NB4 (cell line): ENCODE data around the gene CALML3.

Experiments used
- CTCF ChIP-seq: IDR thresholded peaks from one replicate; pipeline ENCODE4 v1.5.1; 2012; ENCODE audit warnings: low read depth, low read length
- MAX ChIP-seq: IDR thresholded peaks from 2 replicates; pipeline ENCODE4 v1.6.1; 2011; ENCODE audit warnings: low read depth, low read length
- MYC ChIP-seq: IDR thresholded peaks from 2 replicates; pipeline ENCODE4 v1.6.1; 2011; ENCODE audit warnings: low read depth, low read length
- POLR2A ChIP-seq: IDR thresholded peaks from 2 replicates; pipeline ENCODE4 v1.6.1; 2011; ENCODE audit warnings: mild to moderate bottlenecking; ENCODE audit not compliant: insufficient read length; ENCODE audit errors: extremely low read depth

DNA sequence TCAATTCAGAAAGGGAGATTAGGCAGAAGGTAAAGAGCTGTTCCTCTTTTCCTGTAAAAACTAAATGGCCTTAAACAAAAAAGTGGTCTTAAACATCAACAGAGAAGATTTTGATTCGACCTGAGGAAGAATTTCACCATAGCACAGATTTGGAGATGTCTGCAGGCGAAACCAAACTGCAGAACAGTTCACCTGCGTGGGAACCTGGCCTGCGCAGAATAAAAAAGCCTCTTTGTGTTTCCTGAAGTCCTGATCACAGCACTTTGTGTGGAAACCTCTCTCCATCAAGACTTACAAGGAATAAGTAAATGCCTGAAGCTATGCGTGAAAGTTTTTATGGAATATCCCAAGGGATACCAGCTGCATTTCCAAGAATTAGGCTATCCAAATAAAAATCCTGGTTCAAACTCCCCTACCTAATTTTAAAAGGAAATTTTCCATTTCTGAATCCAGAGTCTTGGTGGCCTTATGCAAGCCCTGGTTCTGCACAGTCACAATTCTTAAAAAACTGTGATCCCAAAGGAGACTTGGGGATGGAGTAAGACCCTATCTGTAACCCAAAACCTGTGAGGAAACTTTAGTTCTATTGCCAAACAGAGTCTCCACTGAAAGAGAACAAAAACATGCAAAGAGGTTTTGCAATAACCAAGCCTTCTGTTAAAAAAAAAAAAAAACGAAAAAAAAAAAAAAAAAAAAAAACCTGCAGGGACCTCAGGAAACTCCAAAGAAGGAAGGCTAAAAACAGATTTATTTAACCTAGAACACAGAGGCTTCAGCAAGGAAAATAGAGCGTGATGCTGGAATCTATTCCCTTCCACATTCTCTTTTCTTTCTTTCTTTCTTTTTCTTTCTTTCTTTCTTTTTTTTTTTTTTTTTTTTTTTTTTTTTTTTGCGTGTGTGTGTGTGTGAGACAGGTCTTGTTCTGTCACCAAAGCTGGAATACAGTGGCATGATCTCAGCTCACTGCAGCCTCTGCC, 10.4 kb downstream of the CALML3 start:
- TF ChIP-seq POLR2A (no peak), CTCF (no peak), MYC (no peak), MAX (no peak)
